ENCODE results near the gene DHRS3.

The DHRS3 gene

GRCh38 chr1:12643079-12643478 lies 25.1 kb upstream of the DHRS3 start:
- no peak overlapping the region for H3K4me3 ChIP-seq (ENCODE audit: low read length)
- H3K27me3 ChIP-seq (ENCODE audit: low read depth, low read length) = no peaks in the 10 kb centered on the region
- no peaks in the 10 kb centered on the region for H3K9me3 ChIP-seq (ENCODE audit: insufficient read depth, low read length)
- H3K27ac ChIP-seq (ENCODE audit: low read length) = no peak overlapping the region
- no peak for TF ChIP-seq CTCF (IDR thresholded peaks at IDR 0.05; ENCODE audit: low read depth, low read length)
- TF ChIP-seq EZH2phosphoT487 (IDR thresholded peaks at IDR 0.05; ENCODE audit: low read depth) = no peak
- H3K4me1 ChIP-seq (ENCODE audit: low read length) = no peaks in the 10 kb centered on the region
- H3K36me3 ChIP-seq (replicated peaks; ENCODE audit: low read depth, low read length) = no peaks in the 10 kb centered on the region
- H3K4me2 ChIP-seq (ENCODE audit: low read length) = no peak overlapping the region
- H3K79me2 ChIP-seq (ENCODE audit: low read length) = no peaks in the 10 kb centered on the region
- H2AFZ ChIP-seq (ENCODE audit: low read depth, low read length) = no peak overlapping the region
- no peaks in the 10 kb centered on the region for H4K20me1 ChIP-seq (ENCODE audit: insufficient read depth, low read length)
- H3K9ac ChIP-seq (ENCODE audit: low read length) = no peak overlapping the region

GRCh38 chr1:12640958-12641272 lies 22.9 kb upstream of the DHRS3 start:
- Histone ChIP-seq H3K79me2 (ENCODE audit: low read length) (no peaks in the 10 kb centered on the region), H3K9ac (ENCODE audit: low read length) (no peak overlapping the region), H4K20me1 (ENCODE audit: insufficient read depth, low read length) (no peaks in the 10 kb centered on the region), H3K27me3 (ENCODE audit: low read depth, low read length) (no peaks in the 10 kb centered on the region), H3K4me3 (ENCODE audit: low read length) (no peak overlapping the region), H3K27ac (ENCODE audit: low read length) (no peak overlapping the region), H2AFZ (ENCODE audit: low read depth, low read length) (no peak overlapping the region), H3K4me2 (ENCODE audit: low read length) (no peak overlapping the region), H3K4me1 (ENCODE audit: low read length) (no peaks in the 10 kb centered on the region), H3K9me3 (ENCODE audit: insufficient read depth, low read length) (no peaks in the 10 kb centered on the region), H3K36me3 (replicated peaks; ENCODE audit: low read depth, low read length) (no peaks in the 10 kb centered on the region)
- no peak for TF ChIP-seq CTCF (IDR thresholded peaks at IDR 0.05; ENCODE audit: low read depth, low read length)
- no peak for TF ChIP-seq EZH2phosphoT487 (IDR thresholded peaks at IDR 0.05; ENCODE audit: low read depth)

GRCh38 chr1:12640237-12640957 lies 22.4 kb upstream of the DHRS3 start:
- no peaks in the 10 kb centered on the region for H3K4me1 ChIP-seq (ENCODE audit: low read length)
- H3K79me2 ChIP-seq (ENCODE audit: low read length) = no peaks in the 10 kb centered on the region
- H4K20me1 ChIP-seq (ENCODE audit: insufficient read depth, low read length) = no peaks in the 10 kb centered on the region
- no peak overlapping the region for H3K4me3 ChIP-seq (ENCODE audit: low read length)
- H3K27me3 ChIP-seq (ENCODE audit: low read depth, low read length) = no peaks in the 10 kb centered on the region
- no peaks in the 10 kb centered on the region for H3K9me3 ChIP-seq (ENCODE audit: insufficient read depth, low read length)
- H3K36me3 ChIP-seq (replicated peaks; ENCODE audit: low read depth, low read length) = no peaks in the 10 kb centered on the region
- no peak overlapping the region for H3K27ac ChIP-seq (ENCODE audit: low read length)
- no peak overlapping the region for H3K9ac ChIP-seq (ENCODE audit: low read length)
- no peak overlapping the region for H3K4me2 ChIP-seq (ENCODE audit: low read length)
- TF ChIP-seq EZH2phosphoT487 (IDR thresholded peaks at IDR 0.05; ENCODE audit: low read depth) = no peak
- TF ChIP-seq CTCF (IDR thresholded peaks at IDR 0.05; ENCODE audit: low read depth, low read length) = no peak
- no peak overlapping the region for H2AFZ ChIP-seq (ENCODE audit: low read depth, low read length)

GRCh38 chr1:12637693-12638092 lies 19.7 kb upstream of the DHRS3 start:
- Histone ChIP-seq H3K4me3 (ENCODE audit: low read length) (no peak overlapping the region), H3K9me3 (ENCODE audit: insufficient read depth, low read length) (no peaks in the 10 kb centered on the region), H3K27ac (ENCODE audit: low read length) (no peak overlapping the region), H3K36me3 (replicated peaks; ENCODE audit: low read depth, low read length) (no peaks in the 10 kb centered on the region), H3K9ac (ENCODE audit: low read length) (no peak overlapping the region), H3K4me2 (ENCODE audit: low read length) (no peak overlapping the region), H3K79me2 (ENCODE audit: low read length) (no peaks in the 10 kb centered on the region), H4K20me1 (ENCODE audit: insufficient read depth, low read length) (no peaks in the 10 kb centered on the region), H3K4me1 (ENCODE audit: low read length) (no peaks in the 10 kb centered on the region), H3K27me3 (ENCODE audit: low read depth, low read length) (no peaks in the 10 kb centered on the region), H2AFZ (ENCODE audit: low read depth, low read length) (no peak overlapping the region)
- TF ChIP-seq CTCF (IDR thresholded peaks at IDR 0.05; ENCODE audit: low read depth, low read length) (no peak), EZH2phosphoT487 (IDR thresholded peaks at IDR 0.05; ENCODE audit: low read depth) (no peak)
